KG1 (cell line): ENCODE data around the gene IL17RD.

ENCODE experiments used
- DNase-seq: peaks from one replicate; lab custom pipeline; 2025; lab: John Stamatoyannopoulos, UW

IL17RD gene

GRCh38 chr3:57164657-57165573 lies at the start of gene IL17RD:
IL17RD (minus strand) TSS chr3:57165353; CDS start chr3:57165286, 67 bp downstream.
- no peak for DNase-seq

- DNase-seq, result no peak
Measured at GRCh38 chr3:57206423-57206822, 41.3 kb upstream of the IL17RD start.

- DNase-seq, result no peak
Measured at GRCh38 chr3:57199895-57200297, 34.7 kb upstream of the IL17RD start, which contains the start of gene HESX1. HESX1 (minus strand) TSS chr3:57199978; CDS start chr3:57199918, 60 bp downstream.

GRCh38 chr3:57194641-57195040 lies 29.5 kb upstream of the IL17RD start:
- no peak for DNase-seq

GRCh38 chr3:57192028-57192427 lies 26.9 kb upstream of the IL17RD start:
- DNase-seq, result no peak

- no peak for DNase-seq
Measured at GRCh38 chr3:57184526-57184925, 19.4 kb upstream of the IL17RD start.

GRCh38 chr3:57179580-57180410 lies 14.6 kb upstream of the IL17RD start:
- DNase-seq, result no peak

GRCh38 chr3:57176045-57176444 lies 10.9 kb upstream of the IL17RD start:
- DNase-seq, result no peak

- DNase-seq, result no peak
Measured at GRCh38 chr3:57173687-57174086, 8.5 kb upstream of the IL17RD start.

- DNase-seq, result no peak
Measured at GRCh38 chr3:57170946-57171345, 5.8 kb upstream of the IL17RD start.

- DNase-seq, result peak; percentile 51
Measured at GRCh38 chr3:57169872-57170623, 4.9 kb upstream of the IL17RD start.

GRCh38 chr3:57169108-57169507 lies 4.0 kb upstream of the IL17RD start:
- DNase-seq, result no peak

- DNase-seq, result no peak
Measured at GRCh38 chr3:57168151-57168550, 3.0 kb upstream of the IL17RD start.

GRCh38 chr3:57166660-57167059 lies 1.5 kb upstream of the IL17RD start:
- DNase-seq, result no peak

- DNase-seq, result no peak
Measured at GRCh38 chr3:57165641-57166040, 488 bp upstream of the IL17RD start.

- DNase-seq, result no peak
Measured at GRCh38 chr3:57164217-57164656, 916 bp downstream of the IL17RD start.

GRCh38 chr3:57163751-57164150 lies 1.4 kb downstream of the IL17RD start:
- DNase-seq, result no peak

GRCh38 chr3:57161915-57162314 lies 3.2 kb downstream of the IL17RD start:
- DNase-seq, result no peak

- DNase-seq, result no peak
Measured at GRCh38 chr3:57160765-57161538, 4.2 kb downstream of the IL17RD start.

GRCh38 chr3:57160076-57160764 lies 4.9 kb downstream of the IL17RD start:
- DNase-seq, result no peak
